ENCODE results near the gene TRIM72.
"Not testable (repeated sequence)": the region's sequence is repeated elsewhere in the genome, so short reads cannot be mapped to it uniquely, and the experiment has no call there.

Gene TRIM72, protein sequence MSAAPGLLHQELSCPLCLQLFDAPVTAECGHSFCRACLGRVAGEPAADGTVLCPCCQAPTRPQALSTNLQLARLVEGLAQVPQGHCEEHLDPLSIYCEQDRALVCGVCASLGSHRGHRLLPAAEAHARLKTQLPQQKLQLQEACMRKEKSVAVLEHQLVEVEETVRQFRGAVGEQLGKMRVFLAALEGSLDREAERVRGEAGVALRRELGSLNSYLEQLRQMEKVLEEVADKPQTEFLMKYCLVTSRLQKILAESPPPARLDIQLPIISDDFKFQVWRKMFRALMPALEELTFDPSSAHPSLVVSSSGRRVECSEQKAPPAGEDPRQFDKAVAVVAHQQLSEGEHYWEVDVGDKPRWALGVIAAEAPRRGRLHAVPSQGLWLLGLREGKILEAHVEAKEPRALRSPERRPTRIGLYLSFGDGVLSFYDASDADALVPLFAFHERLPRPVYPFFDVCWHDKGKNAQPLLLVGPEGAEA

GRCh38 chr16:31213877-31214707 is at the start of gene TRIM72:
Gene TRIM72, plus strand, starts transcription at chr16:31214119. Its CDS starts 620 bp downstream, at chr16:31214739.
- no peak for DNase-seq (ENCODE audit: low read depth)

DNA sequence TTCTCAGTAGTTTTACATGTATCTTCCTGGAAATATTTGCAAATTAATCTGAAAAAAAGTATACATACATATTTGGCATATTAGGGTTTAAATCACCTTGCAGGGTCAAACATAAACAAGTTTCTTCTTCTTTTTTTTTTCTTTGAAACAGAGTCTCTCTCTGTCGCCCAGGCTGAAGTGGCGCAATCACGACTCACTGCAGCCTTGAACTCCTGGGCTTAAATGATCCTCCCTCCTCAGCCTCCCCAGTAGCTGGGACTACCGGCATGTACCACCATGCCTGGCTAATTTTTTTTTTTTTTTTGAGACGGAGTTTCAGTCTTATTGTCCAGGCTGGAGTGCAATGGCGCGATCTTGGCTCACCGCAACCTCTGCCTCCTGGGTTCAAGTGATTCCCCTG is 46.6 kb upstream of the TRIM72 start:
- DNase-seq (ENCODE audit: low read depth) = no peak

GRCh38 chr16:31168848-31169247 is 45.1 kb upstream of the TRIM72 start:
- DNase-seq (ENCODE audit: low read depth) = no peak

- DNase-seq (ENCODE audit: low read depth) = not testable (repeated sequence)
Observed at GRCh38 chr16:31170048-31170447, 43.9 kb upstream of the TRIM72 start.

GRCh38 chr16:31177136-31177535 is 36.8 kb upstream of the TRIM72 start:
- DNase-seq (ENCODE audit: low read depth) = no peak

- DNase-seq (ENCODE audit: low read depth) = no peak
Observed at GRCh38 chr16:31179219-31179746, 34.6 kb upstream of the TRIM72 start.

DNA sequence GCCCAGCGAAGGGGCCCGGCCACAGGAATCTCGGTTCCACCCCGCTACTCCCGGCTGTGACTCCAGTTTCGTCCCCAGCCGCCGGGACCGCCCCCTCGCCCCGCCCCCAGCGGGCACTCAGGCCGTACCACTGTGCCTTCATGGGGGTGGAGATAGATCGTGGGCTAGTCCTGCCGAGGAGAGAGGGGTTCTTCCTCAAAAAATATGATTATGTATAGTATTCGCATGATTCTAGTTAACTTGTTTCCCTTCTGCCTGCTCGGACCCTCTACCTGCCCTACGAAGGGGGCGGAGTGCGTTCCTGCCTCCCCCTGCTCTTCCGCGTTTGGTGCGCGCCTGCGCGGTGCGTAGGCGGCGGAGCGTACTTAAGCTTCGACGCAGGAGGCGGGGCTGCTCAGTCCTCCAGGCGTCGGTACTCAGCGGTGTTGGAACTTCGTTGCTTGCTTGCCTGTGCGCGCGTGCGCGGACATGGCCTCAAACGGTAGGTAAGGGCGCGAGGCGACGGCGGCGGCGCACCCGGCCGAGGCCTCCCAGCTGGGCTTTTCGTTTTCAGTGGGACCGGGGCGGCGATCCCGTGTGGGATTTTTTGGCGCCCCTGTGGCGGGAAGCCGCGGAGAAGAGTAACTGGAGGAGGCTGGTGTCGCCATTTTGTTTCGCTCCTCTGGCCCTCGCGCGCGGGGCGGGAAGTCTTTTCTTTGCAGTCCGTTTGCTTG is 34.0 kb upstream of the TRIM72 start, which contains the start of gene FUS:
FUS (plus strand) TSS at position 393 of the 713 bp plus-strand sequence; CDS start at position 469, 76 bp downstream.
- DNase-seq (ENCODE audit: low read depth) = peak; percentile 78

- no peak for DNase-seq (ENCODE audit: low read depth)
Observed at GRCh38 chr16:31181102-31181830, 32.7 kb upstream of the TRIM72 start.

- DNase-seq (ENCODE audit: low read depth) = no peak
Observed at GRCh38 chr16:31182391-31182790, 31.5 kb upstream of the TRIM72 start.

DNA sequence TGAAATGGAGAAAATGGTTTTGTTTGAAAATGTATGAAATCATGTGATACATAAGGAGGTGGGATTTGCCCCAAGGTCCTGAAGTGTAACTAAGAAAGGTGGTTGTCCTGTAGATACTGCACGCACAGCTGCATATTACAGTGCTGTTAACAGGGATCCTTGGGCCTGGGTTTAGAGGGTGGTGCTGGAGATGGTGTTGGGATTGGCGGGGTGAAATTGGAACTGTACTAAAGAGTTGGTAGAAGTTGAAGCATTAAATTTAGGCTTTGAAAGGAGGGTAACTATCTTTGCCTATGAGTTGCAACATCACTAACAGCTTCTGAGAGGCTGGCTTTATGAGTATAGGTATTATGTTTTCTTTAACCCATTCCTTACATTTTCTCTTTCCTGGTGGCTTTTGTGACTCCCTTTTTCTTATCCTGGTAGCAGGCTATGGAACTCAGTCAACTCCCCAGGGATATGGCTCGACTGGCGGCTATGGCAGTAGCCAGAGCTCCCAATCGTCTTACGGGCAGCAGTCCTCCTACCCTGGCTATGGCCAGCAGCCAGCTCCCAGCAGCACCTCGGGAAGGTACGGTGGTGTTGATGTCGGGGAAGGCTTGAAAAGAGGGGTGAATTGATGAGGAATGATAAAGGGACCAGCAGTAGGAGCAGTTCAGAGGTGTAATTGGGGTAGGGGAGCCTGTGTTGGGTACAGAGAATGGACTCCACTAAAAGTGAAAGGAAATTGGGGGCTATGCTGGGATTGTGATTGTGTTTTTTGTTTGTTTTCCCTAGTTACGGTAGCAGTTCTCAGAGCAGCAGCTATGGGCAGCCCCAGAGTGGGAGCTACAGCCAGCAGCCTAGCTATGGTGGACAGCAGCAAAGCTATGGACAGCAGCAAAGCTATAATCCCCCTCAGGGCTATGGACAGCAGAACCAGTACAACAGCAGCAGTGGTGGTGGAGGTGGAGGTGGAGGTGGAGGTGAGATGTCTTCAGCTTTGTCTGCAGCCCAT is 30.2 kb upstream of the TRIM72 start:
- no peak for DNase-seq (ENCODE audit: low read depth)

GRCh38 chr16:31184888-31185287 is 29.0 kb upstream of the TRIM72 start:
- no peak for DNase-seq (ENCODE audit: low read depth)

DNA sequence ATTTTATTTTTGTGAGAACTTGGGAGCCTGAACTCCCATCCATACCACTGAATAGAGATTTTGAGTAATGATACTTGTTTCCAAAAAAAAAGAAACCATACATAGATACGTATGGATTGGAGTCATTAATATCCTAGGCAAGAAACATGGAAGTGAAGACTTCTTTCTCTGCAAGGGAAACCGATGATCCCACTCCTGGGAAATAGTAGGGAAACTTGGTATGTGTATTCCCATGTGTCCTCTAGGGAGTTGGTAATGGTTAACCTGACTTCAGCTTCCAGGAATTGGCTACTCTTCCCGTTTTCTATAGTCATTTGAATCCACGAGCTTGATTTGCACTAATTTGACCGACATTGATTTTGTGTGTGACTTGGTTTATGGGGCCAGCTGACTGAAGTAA is 28.6 kb upstream of the TRIM72 start:
- DNase-seq (ENCODE audit: low read depth) = no peak

DNA sequence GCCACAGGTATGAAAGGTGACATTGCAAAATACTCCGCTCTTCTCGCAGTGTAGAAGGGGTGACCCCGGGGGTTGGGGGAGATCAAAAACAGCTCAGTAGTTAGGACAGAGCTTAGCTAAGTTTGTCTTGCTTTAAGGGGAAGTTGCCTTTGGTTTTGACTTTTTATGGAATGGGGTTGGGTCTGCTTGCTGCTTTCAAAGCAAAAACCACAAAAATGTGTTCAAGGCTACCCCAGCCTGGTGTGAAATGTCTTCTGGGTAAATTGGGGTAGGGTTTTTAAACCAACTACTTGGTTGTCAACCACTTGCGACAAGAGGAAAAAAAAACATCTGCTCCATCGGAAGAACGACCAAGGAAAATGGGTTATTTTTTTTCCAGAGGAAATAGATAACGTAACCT is 27.7 kb upstream of the TRIM72 start:
- no peak for DNase-seq (ENCODE audit: low read depth)

- no peak for DNase-seq (ENCODE audit: low read depth)
Observed at GRCh38 chr16:31186930-31187807, 26.8 kb upstream of the TRIM72 start.

GRCh38 chr16:31187808-31188189 is 26.1 kb upstream of the TRIM72 start:
- DNase-seq (ENCODE audit: low read depth) = no peak

- no peak for DNase-seq (ENCODE audit: low read depth)
Observed at GRCh38 chr16:31188450-31189411, 25.2 kb upstream of the TRIM72 start.

DNA sequence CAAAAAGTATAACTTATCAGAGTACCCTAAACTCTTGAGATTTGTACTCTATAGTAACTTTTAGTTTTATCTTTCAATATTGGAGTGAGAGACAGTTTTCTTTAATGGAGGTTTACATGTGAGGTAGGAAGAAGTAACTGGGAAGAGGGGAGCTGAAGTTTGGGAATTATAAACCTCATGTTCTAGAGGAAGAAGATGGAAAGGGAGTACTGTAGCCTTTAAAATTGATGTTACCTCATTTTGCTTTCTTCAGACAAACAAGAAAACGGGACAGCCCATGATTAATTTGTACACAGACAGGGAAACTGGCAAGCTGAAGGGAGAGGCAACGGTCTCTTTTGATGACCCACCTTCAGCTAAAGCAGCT is 24.5 kb upstream of the TRIM72 start:
- no peak for DNase-seq (ENCODE audit: low read depth)

- no peak for DNase-seq (ENCODE audit: low read depth)
Observed at GRCh38 chr16:31190061-31190460, 23.9 kb upstream of the TRIM72 start.
